H1 (cell line): Measurements from ENCODE around the gene ACBD5. TPM values are rescaled to one million over a fixed set of nuclear protein-coding genes. Genes with fewer than 3 reads are reported as not detected.

Experiments
- CTCF ChIA-PET: fragments of 300-600 bp; sonication (Branson Sonifier 250); formaldehyde crosslinking; loops from one replicate; lab custom pipeline; 2021; ENCODE audit not compliant: partially characterized antibody; lab: Charles Lee
- POLR2A ChIA-PET: fragments of 300-600 bp; sonication (Branson Sonifier 250); formaldehyde crosslinking; loops from one replicate; lab custom pipeline; 2021; ENCODE audit warnings: inconsistent platforms; ENCODE audit not compliant: partially characterized antibody; lab: Charles Lee
- DNase-seq, 2 experiments: peaks; one replicate each; pipeline versions ENCODE4 v3.0.0 to v3.0.0-alpha.2; 2010 to 2022; ENCODE audit warnings: low spot score in 2 of 2, low read depth in 1 of 2, mixed read lengths in 1 of 2
- FAIRE-seq: peaks from 2 replicates; lab custom pipeline; 2011; peaks lifted over from hg19 to GRCh38; lab: Jason Lieb, UNC
- H2AFZ ChIP-seq: 2 replicates; pipeline ENCODE4 v1.8.1; 2012; ENCODE audit warnings: low read length, inconsistent platforms
- H2AK5ac ChIP-seq: 2 replicates; pipeline ENCODE4 v1.6.1; 2013; ENCODE audit warnings: low read depth, low read length
- H2BK120ac ChIP-seq: replicated peaks from 2 replicates; pipeline ENCODE3; 2013; ENCODE audit warnings: low read depth, low read length, inconsistent platforms
- H2BK12ac ChIP-seq: 2 replicates; pipeline ENCODE4 v1.6.1; 2013; ENCODE audit warnings: low read depth, low read length
- H2BK15ac ChIP-seq: 2 replicates; pipeline ENCODE4 v1.6.1; 2013; ENCODE audit warnings: low read length
- H2BK20ac ChIP-seq: 2 replicates; pipeline ENCODE4 v1.6.1; 2013; ENCODE audit warnings: low read length
- H2BK5ac ChIP-seq: 2 replicates; pipeline ENCODE4 v1.6.1; 2013; ENCODE audit warnings: low read depth, low read length
- H3K14ac ChIP-seq: 2 replicates; pipeline ENCODE4 v1.6.1; 2013; ENCODE audit warnings: inconsistent platforms; ENCODE audit not compliant: insufficient read length
- H3K18ac ChIP-seq: 2 replicates; pipeline ENCODE4 v1.6.1; 2013; ENCODE audit warnings: low read length; ENCODE audit errors: extremely low read depth
- H3K23ac ChIP-seq: 2 replicates; pipeline ENCODE4 v1.6.1; 2013; ENCODE audit warnings: inconsistent platforms; ENCODE audit not compliant: insufficient read length
- H3K23me2 ChIP-seq: 2 replicates; pipeline ENCODE4 v1.6.1; 2013; ENCODE audit warnings: low read depth, low read length
- H3K27ac ChIP-seq: 2 replicates; pipeline ENCODE4 v1.6.1; 2011; ENCODE audit warnings: low read depth, low read length, inconsistent platforms
- H3K27me3 ChIP-seq, 4 experiments: replicated peaks in 1 of 4; 1 replicate in 1 of 4; 2 replicates in 3 of 4; pipeline versions ENCODE4 v1.6.1 to v1.8.1; 2011 to 2013; ENCODE audit warnings: low read length in 3 of 4, mild to moderate bottlenecking in 3 of 4, inconsistent platforms in 2 of 4, mixed read lengths in 2 of 4, moderate library complexity in 1 of 4; ENCODE audit not compliant: control insufficient read depth in 3 of 4, insufficient read depth in 3 of 4; ENCODE audit errors: extremely low read depth in 1 of 4
- H3K36me3 ChIP-seq, 4 experiments: 2 replicates each; pipeline versions ENCODE4 v1.6.1 to v1.8.1; 2011 to 2013; ENCODE audit warnings: mild to moderate bottlenecking in 4 of 4, low read length in 3 of 4, moderate library complexity in 2 of 4, control low read depth in 1 of 4, inconsistent platforms in 1 of 4; ENCODE audit not compliant: insufficient read depth in 4 of 4, control insufficient read depth in 2 of 4
- H3K4ac ChIP-seq: replicated peaks from 2 replicates; pipeline ENCODE3; 2013; ENCODE audit warnings: low read length, low read depth, mixed read lengths, inconsistent platforms; ENCODE audit not compliant: insufficient read length
- H3K4me1 ChIP-seq, 4 experiments: replicated peaks in 1 of 4; 1 replicate in 1 of 4; 2 replicates in 3 of 4; pipeline versions ENCODE4 v1.6.1 to v1.8.1; 2011 to 2013; ENCODE audit warnings: low read length in 3 of 4, inconsistent platforms in 2 of 4, mixed read lengths in 1 of 4; ENCODE audit not compliant: insufficient read depth in 4 of 4, control insufficient read depth in 3 of 4
- H3K4me2 ChIP-seq, 2 experiments: 2 replicates each; pipeline versions ENCODE4 v1.6.1 to v1.8.1; 2011 to 2013; ENCODE audit warnings: low read depth in 2 of 2, low read length in 2 of 2, control low read depth in 1 of 2, inconsistent platforms in 1 of 2, mild to moderate bottlenecking in 1 of 2; ENCODE audit not compliant: insufficient read depth in 1 of 2
- H3K4me3 ChIP-seq, 4 experiments: fragments of 200-600, 300-600 bp in 1 of 4; sonication (generic), shearing (Covaris generic), sonication (Bioruptor Twin) in 1 of 4; 2 replicates each; pipeline versions ENCODE4 v1.5.1 to v1.8.1; 2011 to 2016; ENCODE audit warnings: low read length in 4 of 4, low read depth in 3 of 4, control low read depth in 2 of 4, inconsistent platforms in 2 of 4, mild to moderate bottlenecking in 2 of 4, mixed read lengths in 1 of 4, moderate library complexity in 1 of 4; ENCODE audit not compliant: insufficient read depth in 2 of 4; ENCODE audit errors: extremely low read depth in 1 of 4
- H3K56ac ChIP-seq: replicated peaks from 2 replicates; pipeline ENCODE3; 2013; ENCODE audit warnings: low read depth, mild to moderate bottlenecking, mixed read lengths, low read length, inconsistent platforms; ENCODE audit not compliant: insufficient read length
- H3K79me1 ChIP-seq: 2 replicates; pipeline ENCODE4 v1.6.1; 2013; ENCODE audit warnings: low read depth, low read length, control low read depth
- H3K79me2 ChIP-seq, 2 experiments: 2 replicates each; pipeline versions ENCODE4 v1.6.1 to v1.8.1; 2012 to 2013; ENCODE audit warnings: low read length in 2 of 2, mild to moderate bottlenecking in 2 of 2, inconsistent platforms in 1 of 2; ENCODE audit not compliant: insufficient read depth in 2 of 2, control insufficient read depth in 1 of 2
- H3K9ac ChIP-seq, 4 experiments: replicated peaks in 1 of 4; 1 replicate in 1 of 4; 2 replicates in 3 of 4; pipeline versions ENCODE4 v1.6.1 to v1.8.1; 2011 to 2013; ENCODE audit warnings: low read depth in 3 of 4, low read length in 3 of 4, control low read depth in 2 of 4, mild to moderate bottlenecking in 2 of 4, moderate library complexity in 2 of 4, inconsistent platforms in 1 of 4; ENCODE audit errors: extremely low read depth in 1 of 4
- H3K9me3 ChIP-seq, 2 experiments: 2 replicates each; pipeline versions ENCODE4 v1.6.1 to v1.8.1; 2012 to 2013; ENCODE audit warnings: mild to moderate bottlenecking in 2 of 2, moderate library complexity in 2 of 2, control low read depth in 1 of 2, inconsistent platforms in 1 of 2, low read depth in 1 of 2, low read length in 1 of 2, mixed read lengths in 1 of 2; ENCODE audit not compliant: insufficient read depth in 2 of 2
- H4K20me1 ChIP-seq, 2 experiments: replicated peaks in 1 of 2; 2 replicates each; pipeline versions ENCODE3 to v1.8.1; 2011 to 2013; ENCODE audit warnings: inconsistent platforms in 2 of 2, low read length in 2 of 2, mild to moderate bottlenecking in 1 of 2; ENCODE audit not compliant: insufficient read depth in 2 of 2, control insufficient read depth in 1 of 2
- H4K5ac ChIP-seq: 2 replicates; pipeline ENCODE4 v1.6.1; 2013; ENCODE audit warnings: low read length, low read depth, mixed read lengths, inconsistent platforms; ENCODE audit not compliant: insufficient read length
- H4K8ac ChIP-seq: 2 replicates; pipeline ENCODE4 v1.8.0; 2013; ENCODE audit warnings: mild to moderate bottlenecking, moderate library complexity, low read length, inconsistent platforms; ENCODE audit not compliant: insufficient read depth; ENCODE audit errors: extremely low read depth
- H4K91ac ChIP-seq: replicated peaks from 2 replicates; pipeline ENCODE3; 2013; ENCODE audit warnings: low read length, mixed read lengths, inconsistent platforms; ENCODE audit not compliant: insufficient read length
- CHD1 ChIP-seq: IDR thresholded peaks from 2 replicates; pipeline ENCODE4 v1.6.1; 2012; ENCODE audit warnings: low read depth, low read length, improper control_type of control experiment
- GABPA ChIP-seq: IDR thresholded peaks from 2 replicates; pipeline ENCODE4 v1.6.1; 2011; ENCODE audit warnings: mild to moderate bottlenecking, low read length, moderate library complexity, borderline replicate concordance; ENCODE audit not compliant: insufficient read depth
- MAX ChIP-seq: IDR thresholded peaks from 2 replicates; pipeline ENCODE4 v1.6.1; 2012; ENCODE audit warnings: inconsistent platforms
- RAD21 ChIP-seq, 2 experiments: IDR thresholded peaks in 1 of 2; conservative IDR thresholded peaks in 1 of 2; 2 replicates each; pipeline ENCODE4 v1.6.1; 2011; ENCODE audit warnings: low read depth in 2 of 2, low read length in 2 of 2, improper control_type of control experiment in 1 of 2, inconsistent platforms in 1 of 2, mild to moderate bottlenecking in 1 of 2, moderate library complexity in 1 of 2
- SIN3A ChIP-seq, 2 experiments: IDR thresholded peaks in 1 of 2; conservative IDR thresholded peaks in 1 of 2; 2 replicates each; pipeline ENCODE4 v1.6.1; 2011 to 2012; ENCODE audit warnings: low read length in 2 of 2, improper control_type of control experiment in 1 of 2, low read depth in 1 of 2, mild to moderate bottlenecking in 1 of 2
- WGBS, 2 experiments: shearing (Covaris generic) in 1 of 2; methylation state at CpG; one replicate each; pipeline versions ENCODE4 v1.1.6 to v1.1.7; 2013 to 2015; ENCODE audit warnings: low lambda C conversion rate in 2 of 2, mixed read lengths in 2 of 2, inconsistent platforms in 1 of 2, low coverage in 1 of 2, missing lambda C conversion rate in 1 of 2; ENCODE audit not compliant: insufficient replicate concordance in 2 of 2, insufficient coverage in 1 of 2, insufficient read length in 1 of 2; ENCODE audit errors: extremely low coverage in 1 of 2, missing lambda C conversion rate in 1 of 2; 5-methylcytosine and 5-hydroxymethylcytosine counted together
- polyA plus RNA-seq, 7 experiments: library from polyadenylated mRNA; depleted of rRNA in 3 of 7; stranded (reverse) in 5 of 7; unstranded in 2 of 7; fragments of >200 nt in 5 of 7; fragments of 200-250 nt in 2 of 7; gene quantifications; 1 replicate in 5 of 7; 2 replicates in 1 of 7; 4 replicates in 1 of 7; pipeline versions ENCODE4 v1.2.1 to v1.2.3, GENCODE V29; 2011 to 2013; ENCODE audit warnings: missing spikeins in 2 of 7, mixed read lengths in 2 of 7
- total RNA-seq: library from RNA; stranded (reverse); fragmentation: NEBNext Ultra II Directional; extraction: Animal tissue kit (Norgen Biotek cat#: 25700); gene quantifications from 2 replicates; pipeline ENCODE4 v1.2.1, GENCODE V29; 2021

The ACBD5 gene
- total and polyA plus RNA-seq, 2 of the 8 experiments (the other 6 are each of a cell fraction or from before 2014, with no cell fraction given) = 4.6 to 15.9 TPM

GRCh38 chr10:27207350-27207749 lies 33.2 kb downstream of the ACBD5 start:
- H3K14ac ChIP-seq = no peak overlapping the region
- no peak overlapping the region for H3K56ac ChIP-seq
- H3K4me2 ChIP-seq = no peak overlapping the region
- POLR2A ChIA-PET = no interaction called here
- H3K9ac ChIP-seq = no peak overlapping the region
- no peaks in the 10 kb centered on the region for H3K27me3 ChIP-seq
- no peak overlapping the region for H4K91ac ChIP-seq
- DNase-seq = no peak
- no peak overlapping the region for H2BK12ac ChIP-seq
- H3K79me1 ChIP-seq = no peaks in the 10 kb centered on the region
- FAIRE-seq = no peak
- no peak overlapping the region for H2BK15ac ChIP-seq
- no peaks in the 10 kb centered on the region for H3K4me1 ChIP-seq
- no peak overlapping the region for H4K5ac ChIP-seq
- no peaks in the 10 kb centered on the region for H3K23me2 ChIP-seq
- no peak overlapping the region for H3K4ac ChIP-seq
- CTCF ChIA-PET = interaction anchor here (1.4 kb wide), 1 partner anchor 76 kb away, joined by 3 read pairs; no protein-coding TSS in a partner anchor
- H3K9me3 ChIP-seq = no peaks in the 10 kb centered on the region
- TF ChIP-seq MAX (no peak), RAD21 (IDR thresholded peaks at IDR 0.05 in 1 of 2, conservative IDR thresholded peaks at IDR 0.05 in 1 of 2; ENCODE audit: low read depth in 2 of 2, low read length in 2 of 2) (no peak), SIN3A (conservative IDR thresholded peaks at IDR 0.05 in 1 of 2, IDR thresholded peaks at IDR 0.05 in 1 of 2; ENCODE audit: low read depth in 1 of 2, low read length in 2 of 2) (no peak), GABPA (no peak), CHD1 (no peak)
- no peaks in the 10 kb centered on the region for H4K20me1 ChIP-seq
- no peak overlapping the region for H3K23ac ChIP-seq
- H2BK120ac ChIP-seq = no peak overlapping the region
- no peak overlapping the region for H3K18ac ChIP-seq
- H3K27ac ChIP-seq = no peak overlapping the region
- WGBS, 2 experiments = 92% methylated on average over 2 of the region's 2 CpGs; no CpG with 5 or more reads in 1 of the 2 experiments
- H3K4me3 ChIP-seq = no peak overlapping the region
- H2AK5ac ChIP-seq = no peak overlapping the region
- no peak overlapping the region for H2BK20ac ChIP-seq
- H3K36me3 ChIP-seq = peaks cover 0 to 24% (median 10%) of the 10 kb centered on the region in 4 experiments; a peak in 4 of 8 replicates
- H2AFZ ChIP-seq = no peak overlapping the region
- no peaks in the 10 kb centered on the region for H3K79me2 ChIP-seq
- H4K8ac ChIP-seq = no peak overlapping the region
- no peak overlapping the region for H2BK5ac ChIP-seq
